ENCODE results near the gene ZNF341. TPM values are rescaled to one million over a fixed set of nuclear protein-coding genes. Genes with fewer than 3 reads are reported as not detected.

The ZNF341 gene
- total RNA-seq, 1 donor from 2014 or later, result 0.53 TPM

DNA sequence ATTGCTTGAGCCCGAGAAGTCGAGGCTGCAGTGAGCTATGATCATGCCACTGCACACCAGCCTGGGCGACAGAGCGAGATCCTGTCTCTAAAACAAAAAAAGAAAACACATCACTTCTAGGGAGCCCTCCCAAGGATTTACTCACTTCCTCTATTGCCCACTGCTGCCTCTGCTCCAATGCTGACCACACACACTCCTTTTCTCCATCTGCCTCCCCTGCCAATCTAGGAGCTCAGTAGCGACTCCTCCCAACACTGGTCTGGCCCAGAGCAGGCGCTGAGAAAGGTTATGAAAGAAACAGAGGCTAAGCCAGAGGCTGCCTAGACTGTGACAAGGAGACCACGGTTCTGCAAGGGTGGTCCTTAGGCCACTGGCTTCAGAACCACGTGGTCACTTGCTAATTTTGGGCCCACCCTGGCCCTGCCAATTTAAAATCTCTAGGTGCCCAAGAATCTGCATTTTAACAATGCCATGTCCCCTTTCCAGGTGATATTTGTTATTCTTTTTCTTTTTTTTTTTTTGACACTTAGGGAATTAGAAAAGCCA is 44.4 kb upstream of the ZNF341 start:
- Histone ChIP-seq H3K27me3 (ENCODE audit: control insufficient read depth, insufficient read depth, low read length) (no peaks in the 10 kb centered on the region), H3K4me3 (ENCODE audit: low read depth, low read length) (no peak overlapping the region), H3K36me3 (ENCODE audit: control insufficient read depth, insufficient read depth, low read length) (no peaks in the 10 kb centered on the region)
- TF ChIP-seq, protein P1, sequence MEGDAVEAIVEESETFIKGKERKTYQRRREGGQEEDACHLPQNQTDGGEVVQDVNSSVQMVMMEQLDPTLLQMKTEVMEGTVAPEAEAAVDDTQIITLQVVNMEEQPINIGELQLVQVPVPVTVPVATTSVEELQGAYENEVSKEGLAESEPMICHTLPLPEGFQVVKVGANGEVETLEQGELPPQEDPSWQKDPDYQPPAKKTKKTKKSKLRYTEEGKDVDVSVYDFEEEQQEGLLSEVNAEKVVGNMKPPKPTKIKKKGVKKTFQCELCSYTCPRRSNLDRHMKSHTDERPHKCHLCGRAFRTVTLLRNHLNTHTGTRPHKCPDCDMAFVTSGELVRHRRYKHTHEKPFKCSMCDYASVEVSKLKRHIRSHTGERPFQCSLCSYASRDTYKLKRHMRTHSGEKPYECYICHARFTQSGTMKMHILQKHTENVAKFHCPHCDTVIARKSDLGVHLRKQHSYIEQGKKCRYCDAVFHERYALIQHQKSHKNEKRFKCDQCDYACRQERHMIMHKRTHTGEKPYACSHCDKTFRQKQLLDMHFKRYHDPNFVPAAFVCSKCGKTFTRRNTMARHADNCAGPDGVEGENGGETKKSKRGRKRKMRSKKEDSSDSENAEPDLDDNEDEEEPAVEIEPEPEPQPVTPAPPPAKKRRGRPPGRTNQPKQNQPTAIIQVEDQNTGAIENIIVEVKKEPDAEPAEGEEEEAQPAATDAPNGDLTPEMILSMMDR (IDR thresholded peaks at IDR 0.05; ENCODE audit: insufficient read depth, low read length, severe bottlenecking), result no peak
- no peak for DNase-seq (ENCODE audit: low read depth)
- FAIRE-seq, result no peak

DNA sequence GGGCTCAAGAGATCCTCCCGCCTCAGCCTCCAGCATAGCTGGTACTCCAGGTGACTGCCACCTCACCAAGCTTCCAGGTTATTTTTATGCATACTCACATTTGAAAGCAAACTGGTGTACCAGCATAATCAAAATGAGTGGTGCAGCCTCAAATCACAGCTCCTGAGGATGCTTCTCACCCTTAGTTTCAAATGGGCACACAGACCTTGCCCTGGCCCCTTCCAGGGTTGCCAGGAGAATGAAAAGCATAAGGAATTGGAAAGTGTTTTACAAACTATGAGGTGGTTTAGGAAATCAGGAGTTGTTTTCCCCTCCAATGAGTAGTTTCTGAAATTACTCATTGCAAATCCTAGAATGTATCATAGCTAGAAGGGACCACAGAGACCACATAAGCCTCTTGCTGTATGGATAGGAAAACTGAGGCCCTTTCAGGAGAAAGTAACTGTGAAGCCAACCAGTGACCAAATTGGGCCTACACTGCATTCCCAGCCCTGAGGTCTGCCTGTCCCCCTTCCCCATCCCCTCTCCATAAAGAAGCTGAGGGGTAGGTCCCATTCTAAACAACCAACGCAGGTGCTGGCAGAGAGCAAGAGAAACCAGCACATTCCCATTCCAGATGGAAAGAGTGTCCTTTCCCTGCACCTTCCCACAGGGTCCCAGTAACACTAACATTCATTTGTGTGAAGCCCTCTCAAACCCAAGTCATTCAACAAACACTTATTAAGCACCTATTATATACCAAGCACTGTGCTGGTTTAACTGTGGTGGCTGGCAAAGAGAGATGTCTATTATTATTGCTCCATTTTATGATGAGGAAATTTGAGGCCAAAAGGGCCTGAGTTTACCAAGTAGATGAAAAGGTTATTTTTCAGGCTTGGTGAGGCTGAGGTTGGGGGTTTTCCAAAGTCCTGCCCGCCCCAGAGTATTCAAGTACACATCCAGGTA is 43.5 kb upstream of the ZNF341 start:
- TF ChIP-seq, protein P1 (IDR thresholded peaks at IDR 0.05; ENCODE audit: insufficient read depth, low read length, severe bottlenecking), result no peak
- DNase-seq (ENCODE audit: low read depth) (no peak), FAIRE-seq (no peak)
- Histone ChIP-seq H3K36me3 (ENCODE audit: control insufficient read depth, insufficient read depth, low read length) (no peaks in the 10 kb centered on the region), H3K4me3 (ENCODE audit: low read depth, low read length) (no peak overlapping the region), H3K27me3 (ENCODE audit: control insufficient read depth, insufficient read depth, low read length) (no peaks in the 10 kb centered on the region)

DNA sequence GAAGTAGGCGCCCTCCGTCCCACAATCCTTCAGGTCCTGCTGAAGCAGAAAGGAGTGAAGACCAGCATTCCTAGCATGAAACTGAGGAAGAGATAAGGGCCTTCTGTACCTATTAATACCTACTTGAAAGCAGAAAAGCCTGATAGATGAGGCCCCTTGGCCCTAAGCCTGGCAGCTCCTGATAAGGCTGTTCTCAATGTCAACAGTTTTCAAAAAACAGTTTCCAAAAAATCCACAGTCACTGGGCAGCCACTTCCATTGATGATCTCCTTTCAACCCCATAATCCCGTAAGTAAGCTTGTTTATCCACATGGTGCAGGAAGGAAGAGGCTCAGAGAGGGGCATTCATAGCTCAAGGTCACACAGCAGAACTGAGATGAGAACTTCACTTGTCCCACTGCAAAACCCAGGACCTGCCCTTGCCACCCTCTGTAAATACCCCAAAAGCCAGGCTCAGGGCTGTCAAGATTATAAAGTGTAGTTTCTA is 42.8 kb upstream of the ZNF341 start:
- FAIRE-seq, result no peak
- TF ChIP-seq, protein P1 (IDR thresholded peaks at IDR 0.05; ENCODE audit: insufficient read depth, low read length, severe bottlenecking), result no peak
- no peaks in the 10 kb centered on the region for H3K27me3 ChIP-seq (ENCODE audit: control insufficient read depth, insufficient read depth, low read length)
- DNase-seq (ENCODE audit: low read depth), result no peak
- H3K4me3 ChIP-seq (ENCODE audit: low read depth, low read length), result no peak overlapping the region
- no peaks in the 10 kb centered on the region for H3K36me3 ChIP-seq (ENCODE audit: control insufficient read depth, insufficient read depth, low read length)

DNA sequence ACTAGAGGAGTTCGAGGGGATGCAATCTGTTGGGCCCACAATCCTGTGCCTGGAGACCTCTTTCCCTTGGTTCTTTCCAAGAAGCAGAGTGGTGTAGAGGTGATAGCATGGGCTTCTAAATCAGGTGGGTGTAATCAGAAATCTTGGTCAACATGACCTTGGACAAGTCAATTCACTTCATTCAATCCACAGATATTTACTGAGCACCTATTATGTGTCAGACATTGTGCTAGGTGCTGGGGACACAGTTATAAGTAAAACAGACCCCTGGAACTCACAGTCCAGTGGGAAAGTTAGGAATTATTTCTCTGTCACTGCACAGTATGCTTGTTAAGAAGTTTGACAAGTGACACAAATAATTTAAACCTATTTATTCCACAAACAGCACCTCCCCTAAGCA is 42.3 kb upstream of the ZNF341 start:
- FAIRE-seq (no peak), DNase-seq (ENCODE audit: low read depth) (no peak)
- H3K27me3 ChIP-seq (ENCODE audit: control insufficient read depth, insufficient read depth, low read length), result no peaks in the 10 kb centered on the region
- TF ChIP-seq, protein P1 (IDR thresholded peaks at IDR 0.05; ENCODE audit: insufficient read depth, low read length, severe bottlenecking), result no peak
- no peaks in the 10 kb centered on the region for H3K36me3 ChIP-seq (ENCODE audit: control insufficient read depth, insufficient read depth, low read length)
- H3K4me3 ChIP-seq (ENCODE audit: low read depth, low read length), result no peak overlapping the region

DNA sequence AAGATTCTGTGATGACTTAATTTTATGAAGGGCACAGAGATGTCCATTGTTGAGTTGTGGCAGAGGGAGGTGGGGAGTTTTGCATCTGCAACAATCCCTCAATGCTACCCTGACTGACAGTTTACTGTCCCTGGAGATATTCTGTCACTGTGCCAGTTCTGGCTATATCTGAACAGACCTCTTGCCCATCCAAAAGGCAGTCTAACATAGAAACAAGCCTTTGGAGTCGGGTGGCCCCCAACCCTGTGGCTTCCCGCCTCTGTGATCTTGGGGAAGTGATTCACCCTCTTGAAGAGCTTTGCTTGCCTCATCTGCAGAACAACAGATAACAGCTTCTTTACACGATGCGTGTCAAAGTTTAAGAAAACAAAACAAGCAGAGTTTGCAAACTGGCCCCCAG is 41.8 kb upstream of the ZNF341 start:
- FAIRE-seq, result no peak
- no peak for DNase-seq (ENCODE audit: low read depth)
- TF ChIP-seq, protein P1 (IDR thresholded peaks at IDR 0.05; ENCODE audit: insufficient read depth, low read length, severe bottlenecking), result no peak
- Histone ChIP-seq H3K36me3 (ENCODE audit: control insufficient read depth, insufficient read depth, low read length) (no peaks in the 10 kb centered on the region), H3K4me3 (ENCODE audit: low read depth, low read length) (no peak overlapping the region), H3K27me3 (ENCODE audit: control insufficient read depth, insufficient read depth, low read length) (no peaks in the 10 kb centered on the region)
